ENCODE measurements around the gene PUS7.
"Not testable (repeated sequence)": the region's sequence is repeated elsewhere in the genome, so short reads cannot be mapped to it uniquely, and the experiment has no call there.

Gene PUS7

GRCh38 chr7:105496521-105496920, 25.6 kb downstream of the PUS7 start:
- no peak for DNase-seq

DNA sequence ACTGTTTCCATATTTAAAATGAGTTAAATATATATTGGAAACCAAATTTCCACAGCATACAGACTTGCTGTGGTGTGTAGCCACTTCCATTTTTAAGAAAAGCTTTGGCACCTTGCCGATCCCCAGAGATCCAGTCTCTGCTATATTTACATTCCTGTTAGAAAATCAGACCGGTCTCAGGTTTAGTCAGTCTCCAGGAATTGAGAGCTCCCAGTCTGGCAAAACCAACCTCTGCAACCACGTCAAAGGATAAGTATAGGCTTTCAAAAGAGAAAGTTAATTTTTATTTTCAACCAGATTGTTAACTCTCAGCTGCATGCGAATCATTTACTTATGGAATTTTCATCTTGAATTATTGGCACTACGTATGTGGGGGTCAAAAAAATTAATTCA, 28.2 kb downstream of the PUS7 start:
- DNase-seq = no peak

- no peak for DNase-seq
These were observed 28.7 kb downstream of the PUS7 start for GRCh38 chr7:105493196-105493922.

- DNase-seq = no peak
These were observed 32.7 kb downstream of the PUS7 start for GRCh38 chr7:105489409-105489808.

DNA sequence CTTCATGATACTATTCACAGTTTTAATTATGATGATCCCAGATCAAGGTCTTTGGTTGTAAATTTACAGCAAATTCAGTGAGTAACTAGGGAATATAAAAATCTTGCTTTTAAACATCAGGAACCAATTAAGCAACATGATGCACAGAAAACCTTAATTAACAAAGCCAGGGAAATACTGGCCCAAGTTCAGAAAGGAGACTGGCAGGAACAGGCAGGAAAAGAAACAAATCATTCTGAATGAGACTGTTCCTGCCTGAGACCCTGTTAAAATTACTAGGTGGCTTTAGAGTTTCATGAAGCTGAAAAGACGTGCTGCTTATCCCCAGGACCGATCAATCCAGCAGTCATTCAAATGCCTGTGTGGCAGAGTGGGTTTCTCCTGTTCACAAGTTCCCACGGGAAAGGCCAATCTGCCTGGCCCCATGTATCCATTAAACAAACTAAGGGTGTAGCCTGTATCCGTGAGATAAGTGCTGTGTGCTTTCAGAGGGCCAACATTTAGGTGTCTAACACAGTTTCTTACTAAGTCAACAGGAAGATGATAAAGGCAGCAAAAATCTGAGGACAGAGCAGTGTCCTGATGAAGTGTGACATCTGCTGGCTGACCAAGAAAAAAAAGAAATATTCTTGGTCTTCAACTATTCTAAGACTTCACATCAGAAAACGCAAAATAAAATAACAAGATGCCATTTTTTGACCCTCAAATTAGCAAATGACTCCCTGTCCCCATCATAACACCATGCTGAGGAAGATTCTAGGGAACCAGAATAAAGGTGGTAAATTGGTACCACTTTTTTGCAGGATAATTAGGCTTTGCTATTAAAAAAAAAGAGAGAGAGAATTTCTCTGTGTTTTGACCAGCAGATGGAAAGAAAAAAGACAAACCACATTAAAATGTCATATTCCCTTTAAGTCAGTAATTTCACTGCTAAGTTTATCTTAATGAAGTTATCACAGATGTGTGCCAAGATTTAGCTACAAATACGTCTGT, 34.2 kb downstream of the PUS7 start:
- DNase-seq = no peak

DNA sequence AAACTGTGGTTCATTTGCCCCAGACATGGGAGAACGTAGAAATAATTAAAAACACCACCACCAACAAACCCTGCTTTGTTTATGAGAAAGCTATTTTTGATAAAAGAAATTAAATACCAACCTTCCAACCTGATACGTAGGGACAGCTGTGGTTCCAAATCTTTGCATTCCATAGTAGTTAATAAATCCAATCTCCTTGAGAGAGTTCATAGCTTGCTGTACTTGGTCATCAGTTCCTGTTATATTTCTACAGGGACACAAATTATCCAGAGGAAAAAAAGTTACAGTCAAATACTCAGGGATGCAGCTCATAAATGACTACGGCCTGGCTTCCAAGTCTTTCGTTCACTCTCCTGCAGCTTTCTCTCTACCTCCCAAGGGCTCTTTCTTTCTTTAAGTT, 41.1 kb downstream of the PUS7 start:
- DNase-seq = no peak

GRCh38 chr7:105478606-105479005, 43.5 kb downstream of the PUS7 start:
- no peak for DNase-seq

DNA sequence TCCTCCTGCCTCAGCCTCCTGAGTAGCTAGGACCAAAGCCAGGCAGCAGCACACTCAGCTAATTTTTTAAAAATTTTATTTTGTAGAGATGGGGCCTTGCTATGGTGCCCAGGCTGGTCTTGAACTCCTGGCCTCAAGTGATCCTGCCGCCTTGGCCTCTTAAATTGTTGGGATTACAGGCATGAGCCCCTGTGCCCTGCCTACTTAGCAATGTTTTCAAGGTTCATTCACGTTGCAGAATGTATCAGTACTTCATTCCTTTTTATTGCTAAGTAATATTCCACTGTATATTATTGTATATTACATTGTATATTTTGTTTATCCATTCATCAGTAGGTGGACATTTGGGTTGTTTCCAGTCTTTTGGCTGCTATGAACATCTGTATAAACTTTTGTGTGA, 44.2 kb downstream of the PUS7 start:
- DNase-seq = no peak

DNA sequence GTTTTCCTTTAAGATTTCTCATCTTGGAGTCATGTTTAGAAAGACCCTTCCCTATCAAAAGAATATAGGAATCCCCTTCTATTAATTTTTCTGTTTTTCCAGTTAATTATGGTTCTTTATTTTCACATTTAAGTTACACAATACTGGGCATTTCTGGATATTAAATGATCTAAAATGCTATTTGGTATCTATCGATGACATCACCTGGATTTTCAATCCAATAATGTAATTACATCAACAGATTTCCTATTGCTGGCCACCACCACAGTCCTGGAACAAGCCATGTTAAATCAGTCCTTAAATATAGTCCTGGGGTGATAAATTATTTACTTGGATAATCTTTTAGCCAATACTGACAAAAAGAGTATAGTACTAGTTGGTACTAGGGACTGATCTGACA, 48.0 kb downstream of the PUS7 start:
- no peak for DNase-seq

DNA sequence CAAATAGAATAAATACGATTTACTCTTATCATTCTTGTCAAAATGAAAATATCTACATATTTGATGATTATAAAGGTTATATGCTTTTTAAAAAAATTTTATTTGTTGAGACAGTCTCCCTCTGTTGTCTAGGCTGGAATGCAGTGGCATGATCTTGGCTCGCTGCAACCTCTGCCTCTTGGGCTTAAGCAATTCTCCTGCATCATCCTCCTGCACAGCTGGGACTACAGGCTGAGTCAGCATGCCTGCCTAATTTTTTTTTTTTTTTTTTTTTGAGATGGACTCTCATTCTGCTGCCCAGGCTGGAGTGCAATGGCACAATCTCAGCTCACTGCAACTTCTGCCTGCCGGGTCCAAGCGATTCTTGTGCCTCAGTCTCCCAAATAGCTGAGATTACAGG, 48.9 kb downstream of the PUS7 start:
- no peak for DNase-seq

GRCh38 chr7:105470846-105471245, 51.2 kb downstream of the PUS7 start:
- DNase-seq = no peak

DNA sequence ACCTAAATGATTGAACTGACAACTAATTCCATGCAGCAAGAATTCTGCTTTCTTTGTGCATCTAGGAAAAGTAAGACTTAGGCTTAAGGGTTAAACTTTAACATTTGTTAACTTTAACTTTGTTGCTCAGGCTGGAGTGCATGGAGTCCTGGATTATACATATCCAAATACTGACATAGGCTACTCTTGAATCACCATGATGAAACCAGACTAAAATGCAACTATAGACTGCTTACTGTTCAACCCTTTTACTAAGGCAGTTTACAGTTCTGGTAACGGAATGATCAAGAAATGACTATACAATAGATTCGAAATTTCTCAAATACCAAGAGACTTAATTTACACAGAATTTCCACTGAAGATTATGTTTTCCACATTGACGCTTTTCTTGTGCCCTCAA, 52.0 kb downstream of the PUS7 start:
- DNase-seq = no peak

- no peak for DNase-seq
These were observed 59.2 kb downstream of the PUS7 start for GRCh38 chr7:105462765-105463420.

DNA sequence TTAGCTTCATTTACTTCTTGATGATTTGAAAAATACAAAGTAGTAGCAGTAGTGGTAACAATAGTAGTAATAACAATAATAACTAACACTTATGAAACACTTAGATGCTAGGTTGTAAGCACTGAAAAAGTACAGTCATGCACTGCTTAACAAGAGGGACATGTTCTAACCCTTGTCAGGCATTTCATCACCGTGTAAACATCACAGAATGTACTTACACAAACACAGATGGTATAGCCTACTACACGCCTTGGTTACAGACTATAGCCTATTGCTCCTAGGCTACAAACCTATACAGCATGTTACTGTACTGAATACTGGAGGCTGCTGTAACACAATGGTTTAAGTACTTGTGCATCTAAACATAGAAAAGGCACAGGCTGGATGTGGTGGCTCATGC, 60.6 kb downstream of the PUS7 start:
- DNase-seq = no peak

GRCh38 chr7:105457619-105458225, 64.3 kb downstream of the PUS7 start:
- DNase-seq = no peak

GRCh38 chr7:105454921-105455320, 67.2 kb downstream of the PUS7 start:
- DNase-seq = no peak

DNA sequence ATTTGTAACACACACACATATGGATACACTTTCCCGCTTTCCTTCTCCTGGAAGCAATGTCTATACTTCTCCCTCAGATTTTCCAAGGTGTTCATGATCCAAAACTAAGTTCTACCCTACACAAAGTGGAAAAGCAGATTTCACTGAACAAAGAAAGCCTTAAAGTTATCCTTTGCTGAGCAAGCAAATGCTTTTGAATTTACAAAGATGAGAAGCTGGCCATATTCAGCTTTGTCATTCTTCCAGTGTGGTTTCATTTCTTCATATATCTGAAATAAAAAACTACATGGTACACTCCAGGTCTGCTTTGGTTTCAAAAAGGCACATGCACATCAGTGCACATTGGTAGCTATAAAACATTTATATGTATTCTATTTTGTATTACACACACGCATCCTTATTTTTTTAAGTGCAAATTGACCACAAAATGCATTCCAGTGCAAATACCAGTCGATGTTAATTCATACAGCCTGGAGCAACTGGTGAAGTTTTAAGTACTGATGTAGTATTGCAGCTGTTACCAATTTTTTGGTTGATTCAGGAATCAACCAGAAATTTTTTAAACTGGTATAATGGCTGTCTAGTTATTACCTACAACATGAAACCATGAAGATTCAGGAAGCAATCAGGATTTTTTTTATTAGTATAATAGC, 67.8 kb downstream of the PUS7 start:
- no peak for DNase-seq

GRCh38 chr7:105452085-105452484, 70.0 kb downstream of the PUS7 start:
- no peak for DNase-seq

DNA sequence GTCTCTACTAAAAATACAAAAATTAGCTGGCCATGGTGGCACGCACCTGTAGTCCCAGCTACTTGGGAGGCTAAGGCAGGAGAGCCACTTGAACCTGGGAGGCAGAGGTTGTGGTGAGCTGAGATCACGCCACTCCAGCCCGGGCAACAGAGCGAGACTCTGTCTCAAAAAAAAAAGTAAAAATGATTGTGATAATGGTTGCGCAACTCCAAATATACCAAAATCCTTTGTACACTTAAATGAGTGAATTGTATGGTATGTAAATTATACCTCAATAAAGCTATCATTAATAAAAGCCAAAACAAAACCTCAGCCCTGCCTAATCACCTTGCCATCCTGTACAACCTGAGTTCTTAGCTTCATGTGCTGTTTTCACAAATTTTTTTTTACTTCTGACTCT, 71.2 kb downstream of the PUS7 start:
- not testable (repeated sequence) for DNase-seq

DNA sequence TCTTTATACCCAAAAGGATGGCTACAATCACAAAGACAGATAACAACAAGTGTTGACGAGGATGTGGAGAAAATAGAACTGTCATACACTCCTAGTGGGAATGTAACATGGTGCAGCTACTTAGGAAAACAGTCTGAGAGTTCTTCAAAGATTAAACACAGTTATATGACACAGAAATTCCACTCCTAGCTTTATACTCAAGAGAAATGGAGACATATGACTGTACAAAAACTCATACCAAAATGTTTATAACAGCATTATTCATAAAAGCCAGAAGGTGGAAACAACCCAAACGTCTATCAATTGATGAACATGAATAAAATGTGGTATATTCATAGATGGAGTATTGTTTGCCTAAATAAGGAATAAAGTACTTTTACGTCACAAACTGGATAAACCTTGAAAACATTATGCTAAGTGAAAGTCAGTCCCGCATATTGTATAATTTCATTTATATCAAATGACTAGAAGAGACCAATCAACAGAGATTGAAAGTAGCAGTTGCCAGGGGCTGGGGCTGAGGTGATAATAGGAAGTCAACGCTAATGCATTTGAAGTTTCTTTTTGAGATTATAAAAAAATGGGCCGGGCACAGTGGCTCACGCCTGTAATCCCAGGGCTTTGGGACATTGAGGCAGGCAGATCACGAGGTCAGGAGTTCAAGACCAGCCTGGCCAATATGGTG, 71.8 kb downstream of the PUS7 start:
- no peak for DNase-seq

DNA sequence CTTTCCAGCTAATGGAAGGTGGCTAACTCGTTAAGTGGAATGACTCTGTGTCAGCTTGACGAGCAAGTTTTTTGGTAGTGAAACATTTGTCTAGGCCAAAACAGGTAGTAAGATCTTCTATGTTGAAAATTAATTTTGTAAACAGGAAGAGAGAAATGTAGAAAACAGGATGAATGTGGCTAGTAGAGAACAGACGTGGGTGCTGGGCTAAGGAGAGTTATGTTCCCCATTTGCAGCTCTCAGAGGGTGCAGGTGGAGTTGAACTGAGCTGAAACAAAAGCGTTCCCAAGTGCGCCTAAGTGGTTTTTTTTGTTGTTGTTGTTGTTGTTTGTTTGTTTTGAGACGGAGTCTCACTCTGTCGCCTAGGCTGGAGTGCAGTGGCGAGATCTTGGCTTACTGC, 73.9 kb downstream of the PUS7 start:
- no peak for DNase-seq

All from stimulated activated CD4-positive, alpha-beta T cell treated with anti-CD3 and anti-CD28 coated beads, Interleukin-2, amount 100 ng/mL, for 24 hours (primary cell).